Endometrium (tissue), 2 donors: Measurements from ENCODE around the gene KCNQ1OT1.

Source experiments
- FAIRE-seq: peaks from 2 replicates; lab custom pipeline; 2012; peaks lifted over from hg19 to GRCh38; lab: Jason Lieb, UNC
- donor health status: control.
- donor health status: control.

Gene KCNQ1OT1

GRCh38 chr11:2581931-2582350 is 117.9 kb downstream of the KCNQ1OT1 start:
- no peak for FAIRE-seq

- FAIRE-seq = no peak
These were observed 118.5 kb downstream of the KCNQ1OT1 start for GRCh38 chr11:2581151-2581930.

DNA sequence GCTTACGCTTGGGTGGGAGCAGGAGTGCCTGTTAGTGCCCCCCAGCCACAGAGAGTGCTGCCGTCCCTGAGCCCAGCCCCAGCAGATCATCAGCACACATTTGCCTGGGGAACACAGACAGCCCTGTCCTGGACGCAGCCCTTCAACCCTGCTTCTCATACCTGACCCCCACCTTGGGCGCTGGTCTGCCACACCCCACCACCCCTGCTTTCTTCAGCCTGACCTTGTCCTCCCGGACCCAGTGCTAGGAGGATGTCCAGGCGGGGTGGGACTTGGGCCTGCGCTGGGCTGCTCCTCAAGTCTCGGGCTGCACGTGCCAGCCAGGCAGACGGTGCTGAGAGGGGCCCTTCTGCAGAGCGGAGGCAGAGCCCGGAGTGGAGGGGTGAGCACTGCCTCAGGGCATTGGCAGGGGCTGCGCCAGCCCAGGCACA is 119.2 kb downstream of the KCNQ1OT1 start:
- FAIRE-seq = no peak

DNA sequence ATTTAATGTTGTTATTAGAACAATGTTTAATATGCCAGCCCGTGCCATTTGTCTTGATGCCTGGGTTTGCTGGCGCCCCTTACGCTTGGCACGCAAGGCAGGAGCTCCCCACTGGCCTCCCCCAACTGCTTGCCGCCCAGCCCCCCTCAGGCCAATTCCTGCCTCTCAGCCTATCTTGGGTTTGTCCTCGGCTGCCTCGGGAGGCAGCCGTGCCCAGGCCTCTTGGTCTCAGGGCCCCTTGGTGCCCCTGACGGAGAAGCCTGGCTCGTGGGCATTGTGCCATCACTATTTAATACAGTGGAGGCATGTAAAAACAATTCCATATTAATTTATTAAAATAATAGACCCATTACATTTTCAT is 119.8 kb downstream of the KCNQ1OT1 start:
- no peak for FAIRE-seq

DNA sequence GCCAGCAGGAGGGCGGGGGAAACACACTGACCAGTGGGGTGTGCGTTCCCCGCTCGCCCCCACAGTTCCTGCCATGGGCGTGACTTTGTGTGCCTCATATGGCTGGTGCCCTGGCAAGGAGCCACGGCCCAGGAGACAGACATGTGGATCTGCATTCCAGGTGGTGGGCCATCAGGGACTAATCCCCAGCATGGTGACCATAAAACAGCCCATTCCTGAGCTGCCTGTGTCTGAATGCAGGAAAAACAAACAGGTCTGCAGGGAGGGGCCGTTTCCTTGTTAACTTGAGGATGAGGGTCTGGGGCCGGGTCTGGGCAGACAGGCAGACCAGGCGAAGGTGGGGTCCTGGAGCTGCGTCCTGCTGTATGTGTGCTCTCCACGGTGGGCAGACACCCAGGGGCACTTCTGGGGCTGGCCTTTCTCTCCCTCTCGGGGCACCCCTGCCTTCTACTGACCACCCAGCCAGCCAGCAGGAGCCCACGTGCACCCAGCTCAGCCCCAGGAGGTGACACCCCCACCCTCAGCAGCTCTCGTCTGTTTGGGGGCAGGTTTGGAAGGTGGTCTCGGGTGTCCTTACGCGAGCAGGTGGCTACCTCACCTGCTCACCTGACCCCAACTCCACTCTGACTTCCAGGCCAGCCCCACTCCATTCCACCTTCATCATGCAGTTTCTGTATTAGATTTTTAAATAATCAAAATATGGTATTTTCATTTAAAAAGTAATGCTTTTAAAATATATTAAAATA is 120.3 kb downstream of the KCNQ1OT1 start:
- no peak for FAIRE-seq

GRCh38 chr11:2578929-2579270 is 120.9 kb downstream of the KCNQ1OT1 start:
- no peak for FAIRE-seq

DNA sequence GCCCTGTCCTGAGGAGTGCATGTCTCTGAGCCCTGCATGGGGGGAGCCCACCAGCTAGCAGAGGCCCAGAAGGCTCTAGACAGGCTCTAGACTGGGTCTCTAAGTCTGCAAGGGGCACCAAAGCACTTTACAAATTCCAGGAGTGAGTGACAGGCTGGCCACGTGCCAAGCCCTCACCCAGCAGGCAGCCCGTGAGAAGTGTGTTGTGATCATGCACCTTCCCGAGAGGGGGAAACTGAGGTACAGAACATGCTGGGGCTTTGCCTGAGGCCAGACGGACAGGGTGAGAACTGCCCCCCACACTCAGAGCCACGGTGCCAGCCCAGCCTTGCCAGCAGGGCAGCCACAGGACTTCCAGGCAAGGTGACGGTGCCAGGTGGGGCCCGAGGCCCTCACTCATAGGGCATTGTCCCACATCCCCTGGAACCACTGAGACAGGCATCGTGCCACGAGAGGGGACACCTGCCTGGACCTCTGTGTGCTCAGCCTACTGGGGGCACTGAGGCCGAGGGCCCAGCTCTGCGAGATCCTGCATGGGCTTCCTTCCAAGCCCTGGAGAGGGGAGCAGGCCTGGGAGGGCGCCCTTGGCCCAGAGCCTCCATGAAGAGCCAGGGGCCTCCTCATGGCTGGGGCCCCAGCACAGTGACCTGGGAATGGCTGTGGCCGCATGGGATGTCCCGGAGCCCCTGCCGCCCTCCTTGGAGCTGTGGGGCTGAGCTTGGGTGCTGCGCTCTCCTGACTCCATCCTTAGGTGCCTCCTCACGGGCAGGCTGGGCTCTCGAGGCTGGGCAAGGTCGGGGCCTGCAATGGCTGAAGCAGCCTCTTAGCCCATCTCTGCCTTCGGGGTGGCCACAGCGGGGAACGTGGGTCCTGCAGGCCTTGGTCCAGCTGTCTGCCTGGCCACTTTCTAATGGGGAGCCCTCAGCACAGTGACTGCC is 121.5 kb downstream of the KCNQ1OT1 start:
- FAIRE-seq = no peak

GRCh38 chr11:2577031-2577990 is 122.5 kb downstream of the KCNQ1OT1 start:
- FAIRE-seq = no peak

DNA sequence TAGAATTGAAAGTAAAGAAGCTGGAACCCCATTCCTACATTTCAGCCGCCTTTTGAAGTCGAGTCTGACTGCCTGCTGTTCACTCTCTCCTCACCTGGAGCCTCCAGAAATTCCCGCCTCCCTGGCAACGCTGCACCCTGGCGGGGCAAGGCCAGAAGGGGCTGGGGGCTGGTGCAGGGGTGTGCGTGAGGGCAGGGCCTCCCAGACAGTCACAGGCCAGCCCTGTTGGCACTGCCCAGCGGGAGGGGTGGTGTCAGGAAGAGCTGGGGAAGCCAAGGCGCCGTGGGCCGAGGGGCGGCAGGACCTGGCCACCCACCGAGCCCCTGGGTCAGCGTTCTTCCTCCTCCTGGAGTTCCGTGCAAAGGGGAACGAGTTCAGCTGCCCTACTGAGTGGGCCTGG is 123.2 kb downstream of the KCNQ1OT1 start:
- no peak for FAIRE-seq

GRCh38 chr11:2576111-2576510 is 123.7 kb downstream of the KCNQ1OT1 start:
- FAIRE-seq = no peak

DNA sequence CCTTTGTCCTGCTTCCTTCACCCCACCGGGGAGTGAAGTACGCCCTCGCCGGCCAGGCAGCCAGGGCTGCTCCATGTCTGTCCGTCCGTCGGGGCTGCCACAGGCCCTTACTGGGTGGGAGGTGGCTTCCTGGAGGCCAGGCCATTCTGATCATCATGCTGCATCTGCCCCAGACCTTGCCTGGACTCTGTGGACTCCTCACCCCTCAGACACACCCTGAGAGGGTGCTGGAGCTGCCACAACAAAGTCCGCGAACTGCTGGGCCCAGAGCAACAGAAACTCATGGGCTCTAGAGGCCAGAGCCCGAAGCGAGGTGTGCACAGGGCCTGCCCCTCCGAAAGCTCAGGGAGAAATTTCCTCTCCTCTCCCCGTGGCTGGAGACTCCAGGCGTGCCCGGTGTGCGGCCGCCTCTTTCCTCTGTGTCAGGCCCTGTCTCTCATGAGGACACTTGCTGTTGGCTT is 124.2 kb downstream of the KCNQ1OT1 start:
- no peak for FAIRE-seq

DNA sequence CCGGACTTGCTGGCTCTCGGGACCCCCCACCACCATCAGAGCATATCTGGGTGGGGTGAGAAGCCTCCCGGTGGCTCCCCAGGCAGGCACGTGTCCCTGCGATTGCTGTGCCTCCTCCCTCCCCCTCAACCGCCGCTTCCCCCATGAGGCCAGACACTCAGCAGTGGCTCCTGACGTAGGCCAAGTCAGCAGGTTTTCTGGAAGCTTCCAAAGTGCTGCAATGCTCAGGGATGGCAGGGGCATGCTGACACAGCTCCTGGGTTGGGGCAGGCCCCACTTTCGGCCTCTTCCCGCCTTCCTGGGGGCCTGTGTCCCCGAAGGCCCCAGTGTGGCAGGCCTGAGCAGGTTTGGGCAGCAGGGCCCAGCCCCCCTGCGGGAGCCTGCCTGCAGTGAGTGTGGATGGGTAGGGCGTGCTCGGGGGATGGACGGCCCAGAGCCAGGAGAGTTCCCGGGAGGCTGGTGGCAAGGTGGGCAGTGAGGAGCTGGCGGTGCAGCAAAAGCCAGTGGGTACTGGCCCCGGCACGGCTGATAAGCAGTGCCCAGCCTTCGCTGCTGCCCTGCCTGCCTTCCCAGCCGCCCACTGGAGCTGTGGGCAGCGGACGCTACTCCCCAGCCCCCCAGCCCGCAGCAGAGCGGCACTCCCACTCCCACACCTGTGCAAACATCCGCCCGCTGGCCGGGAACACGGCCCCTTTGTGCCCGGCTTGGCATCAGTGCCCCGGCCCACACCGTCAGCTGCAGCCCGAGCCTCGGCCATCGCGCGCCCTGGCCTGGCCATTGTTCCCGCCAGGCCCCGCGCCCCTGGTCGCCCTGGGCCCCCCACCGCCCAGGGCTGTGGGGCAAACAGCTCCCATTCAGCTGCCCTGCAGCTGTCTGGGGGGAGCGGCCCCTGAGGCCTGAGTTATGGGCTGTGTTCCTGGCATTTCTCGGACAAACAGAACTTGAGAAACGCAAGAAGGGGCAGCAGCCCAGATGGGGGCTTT is 125.0 kb downstream of the KCNQ1OT1 start:
- FAIRE-seq = no peak

DNA sequence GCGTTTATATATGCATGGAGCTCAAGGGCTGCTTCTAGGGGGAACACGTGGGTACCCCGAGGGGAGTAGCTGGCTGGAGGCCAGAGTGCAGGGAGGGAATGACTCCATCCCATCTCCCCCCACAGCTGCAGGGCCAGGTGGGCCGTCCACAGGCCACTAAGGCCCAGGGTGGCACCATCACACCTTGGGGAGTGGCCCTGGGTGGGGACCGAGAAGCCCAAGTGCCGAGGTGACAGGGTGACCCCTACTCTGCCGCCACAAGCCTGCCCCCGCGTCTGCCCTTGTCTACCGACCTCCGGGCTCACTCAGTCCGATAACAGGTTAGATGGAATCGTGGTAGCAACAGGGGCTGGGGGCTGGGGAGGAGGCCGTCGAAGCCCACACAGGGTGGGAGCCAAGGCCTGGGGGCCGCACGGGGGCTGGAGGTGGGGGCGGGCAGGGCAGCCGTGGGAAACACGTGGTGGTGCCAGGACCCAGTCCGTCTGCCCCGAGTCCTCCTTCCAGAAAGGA is 125.7 kb downstream of the KCNQ1OT1 start:
- FAIRE-seq = no peak

- no peak for FAIRE-seq
These were observed 126.4 kb downstream of the KCNQ1OT1 start for GRCh38 chr11:2573240-2574042.

DNA sequence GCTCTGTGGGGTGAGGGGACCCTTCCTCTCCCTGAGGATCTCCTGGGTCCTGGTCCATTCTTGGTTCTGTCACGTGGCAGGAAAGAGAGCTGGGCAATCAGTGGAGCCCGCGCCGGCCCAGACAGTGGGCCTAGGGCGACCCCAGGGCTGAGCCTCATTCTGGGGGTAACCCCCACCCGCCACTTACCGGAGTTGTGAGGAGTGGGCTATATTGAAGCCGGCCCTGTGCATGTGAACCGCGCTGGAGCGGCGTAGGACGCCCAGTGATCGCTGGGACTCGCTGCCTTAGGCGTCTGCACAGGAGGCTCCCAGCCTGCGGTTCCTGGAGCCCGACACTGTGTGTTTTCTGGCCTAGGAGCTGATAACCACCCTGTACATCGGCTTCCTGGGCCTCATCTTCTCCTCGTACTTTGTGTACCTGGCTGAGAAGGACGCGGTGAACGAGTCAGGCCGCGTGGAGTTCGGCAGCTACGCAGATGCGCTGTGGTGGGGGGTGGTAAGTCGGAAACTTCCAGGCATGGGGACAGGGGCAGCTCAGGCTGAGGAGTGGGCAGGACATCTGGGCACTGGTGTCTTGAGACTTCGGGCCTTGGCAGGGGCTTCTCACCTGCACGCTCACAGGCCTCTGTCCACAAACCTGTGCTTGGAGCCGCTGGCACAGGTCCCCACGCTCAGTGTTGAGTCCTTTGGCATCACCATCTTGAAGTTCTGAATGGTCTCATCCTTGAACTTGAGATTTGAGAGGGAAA is 127.1 kb downstream of the KCNQ1OT1 start:
- no peak for FAIRE-seq

GRCh38 chr11:2571598-2572281 is 128.1 kb downstream of the KCNQ1OT1 start:
- no peak for FAIRE-seq

DNA sequence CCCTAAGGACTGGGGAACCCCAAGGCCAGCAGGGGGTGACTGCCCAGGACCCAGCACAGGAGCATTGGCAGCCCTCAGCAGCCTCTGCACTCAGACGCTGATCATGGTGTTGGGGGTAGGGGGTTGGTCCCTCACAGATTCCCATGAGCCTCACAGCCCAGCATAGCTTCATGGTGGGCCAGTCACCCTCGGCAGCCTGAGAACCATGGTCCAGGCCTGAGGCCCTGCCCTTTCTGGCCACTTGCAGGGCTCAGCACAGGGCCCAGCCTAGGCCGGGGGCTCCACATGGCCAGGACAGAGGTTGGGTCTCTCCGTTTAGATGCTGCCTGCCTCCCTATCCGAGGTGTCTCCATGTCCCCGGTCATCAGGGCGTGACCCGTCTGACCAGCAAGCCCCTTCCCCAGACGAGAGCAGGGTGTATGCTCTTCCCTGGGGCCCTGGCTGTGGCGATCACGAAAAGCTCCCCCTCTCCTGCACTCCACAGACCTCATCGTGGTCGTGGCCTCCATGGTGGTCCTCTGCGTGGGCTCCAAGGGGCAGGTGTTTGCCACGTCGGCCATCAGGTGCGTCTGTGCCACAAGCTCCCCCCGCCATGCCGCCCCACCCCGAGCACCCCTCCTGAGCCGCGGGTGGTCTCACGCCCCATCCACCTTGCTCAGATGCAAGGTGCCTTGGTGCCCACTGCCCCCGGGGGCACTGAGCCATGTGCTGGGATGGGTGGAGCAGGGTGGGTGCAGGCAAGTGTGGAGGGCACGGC is 128.8 kb downstream of the KCNQ1OT1 start:
- FAIRE-seq = no peak
